Vagina (tissue), 2 donors: ENCODE results near the gene CXCL16.

Experiments used
- POLR2A ChIP-seq, 2 donors: fragments of 450-650 bp; IDR thresholded peaks; one replicate each; pipeline ENCODE4 v1.6.1; 2017; ENCODE audit warnings: antibody characterized with exemption in 2 of 2, mild to moderate bottlenecking in 2 of 2, moderate library complexity in 2 of 2
- POLR2AphosphoS5 ChIP-seq, 2 donors: sonication (generic); formaldehyde crosslinking; IDR thresholded peaks; one replicate each; pipeline ENCODE4 v1.9.0; 2017; ENCODE audit warnings: antibody characterized with exemption in 2 of 2, mild to moderate bottlenecking in 2 of 2, low read depth in 1 of 2; ENCODE audit not compliant: insufficient read depth in 1 of 2

GRCh38 chr17:4733073-4733531, 6.6 kb downstream of the CXCL16 start:
- no peak for TF ChIP-seq POLR2A (IDR thresholded peaks at IDR 0.05)
- TF ChIP-seq POLR2AphosphoS5 (IDR thresholded peaks at IDR 0.05; ENCODE audit: insufficient read depth in 1 of 2, low read depth in 1 of 2): no peak
